ENCODE measurements around the gene TIMM22.

DNA sequence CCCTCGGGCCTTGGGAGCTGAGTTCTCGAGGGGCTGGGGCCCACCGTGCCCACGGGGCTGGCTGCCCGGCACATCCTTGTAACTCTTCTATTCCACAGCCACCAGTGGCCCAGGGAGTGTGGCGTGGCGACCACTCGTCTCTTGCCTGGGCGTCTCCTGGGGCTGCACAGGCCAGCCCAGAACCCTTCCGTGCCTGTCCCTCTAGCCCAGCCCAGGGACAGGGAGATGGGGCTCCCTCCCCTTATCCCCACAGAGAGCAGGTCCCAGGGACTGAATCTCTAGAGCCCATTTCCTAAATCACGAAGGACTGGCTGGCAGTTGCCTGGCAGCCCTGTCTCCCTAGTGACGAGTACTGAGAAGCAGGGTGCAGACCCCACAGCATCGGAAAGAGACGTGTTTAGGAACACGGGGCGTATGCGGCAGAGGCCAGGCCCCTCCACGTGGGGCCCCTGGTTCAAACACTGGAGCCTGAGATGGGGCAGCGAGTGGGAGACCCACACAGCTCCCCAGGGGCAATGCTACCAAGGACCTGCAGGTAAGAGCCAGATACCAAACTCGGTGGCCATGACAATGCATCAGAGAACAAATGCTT is 51.0 kb downstream of the TIMM22 start:
- TF ChIP-seq POLR2AphosphoS5 (IDR thresholded peaks at IDR 0.05), result no peak
- TF ChIP-seq, protein P1, sequence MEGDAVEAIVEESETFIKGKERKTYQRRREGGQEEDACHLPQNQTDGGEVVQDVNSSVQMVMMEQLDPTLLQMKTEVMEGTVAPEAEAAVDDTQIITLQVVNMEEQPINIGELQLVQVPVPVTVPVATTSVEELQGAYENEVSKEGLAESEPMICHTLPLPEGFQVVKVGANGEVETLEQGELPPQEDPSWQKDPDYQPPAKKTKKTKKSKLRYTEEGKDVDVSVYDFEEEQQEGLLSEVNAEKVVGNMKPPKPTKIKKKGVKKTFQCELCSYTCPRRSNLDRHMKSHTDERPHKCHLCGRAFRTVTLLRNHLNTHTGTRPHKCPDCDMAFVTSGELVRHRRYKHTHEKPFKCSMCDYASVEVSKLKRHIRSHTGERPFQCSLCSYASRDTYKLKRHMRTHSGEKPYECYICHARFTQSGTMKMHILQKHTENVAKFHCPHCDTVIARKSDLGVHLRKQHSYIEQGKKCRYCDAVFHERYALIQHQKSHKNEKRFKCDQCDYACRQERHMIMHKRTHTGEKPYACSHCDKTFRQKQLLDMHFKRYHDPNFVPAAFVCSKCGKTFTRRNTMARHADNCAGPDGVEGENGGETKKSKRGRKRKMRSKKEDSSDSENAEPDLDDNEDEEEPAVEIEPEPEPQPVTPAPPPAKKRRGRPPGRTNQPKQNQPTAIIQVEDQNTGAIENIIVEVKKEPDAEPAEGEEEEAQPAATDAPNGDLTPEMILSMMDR (IDR thresholded peaks at IDR 0.05), result no peak
- TF ChIP-seq POLR2A (IDR thresholded peaks at IDR 0.05), result no peak
- no peak for TF ChIP-seq EP300 (IDR thresholded peaks at IDR 0.05)

Measured in stomach (tissue), 4 donors.